Smooth muscle cell of the umbilical artery (primary cell): Measurements from ENCODE around the gene HOTAIR. TPM values are rescaled to one million over a fixed set of nuclear protein-coding genes. Genes with fewer than 3 reads are reported as not detected.

Experiments used
- total RNA-seq: library from RNA; depleted of rRNA; stranded (reverse); fragments of >200 nt; gene quantifications from 2 replicates; pipeline ENCODE4 v1.2.3, GENCODE V29; 2014

Gene HOTAIR
- total RNA-seq, result 5.7 and 6.2 TPM in 2 replicates

DNA sequence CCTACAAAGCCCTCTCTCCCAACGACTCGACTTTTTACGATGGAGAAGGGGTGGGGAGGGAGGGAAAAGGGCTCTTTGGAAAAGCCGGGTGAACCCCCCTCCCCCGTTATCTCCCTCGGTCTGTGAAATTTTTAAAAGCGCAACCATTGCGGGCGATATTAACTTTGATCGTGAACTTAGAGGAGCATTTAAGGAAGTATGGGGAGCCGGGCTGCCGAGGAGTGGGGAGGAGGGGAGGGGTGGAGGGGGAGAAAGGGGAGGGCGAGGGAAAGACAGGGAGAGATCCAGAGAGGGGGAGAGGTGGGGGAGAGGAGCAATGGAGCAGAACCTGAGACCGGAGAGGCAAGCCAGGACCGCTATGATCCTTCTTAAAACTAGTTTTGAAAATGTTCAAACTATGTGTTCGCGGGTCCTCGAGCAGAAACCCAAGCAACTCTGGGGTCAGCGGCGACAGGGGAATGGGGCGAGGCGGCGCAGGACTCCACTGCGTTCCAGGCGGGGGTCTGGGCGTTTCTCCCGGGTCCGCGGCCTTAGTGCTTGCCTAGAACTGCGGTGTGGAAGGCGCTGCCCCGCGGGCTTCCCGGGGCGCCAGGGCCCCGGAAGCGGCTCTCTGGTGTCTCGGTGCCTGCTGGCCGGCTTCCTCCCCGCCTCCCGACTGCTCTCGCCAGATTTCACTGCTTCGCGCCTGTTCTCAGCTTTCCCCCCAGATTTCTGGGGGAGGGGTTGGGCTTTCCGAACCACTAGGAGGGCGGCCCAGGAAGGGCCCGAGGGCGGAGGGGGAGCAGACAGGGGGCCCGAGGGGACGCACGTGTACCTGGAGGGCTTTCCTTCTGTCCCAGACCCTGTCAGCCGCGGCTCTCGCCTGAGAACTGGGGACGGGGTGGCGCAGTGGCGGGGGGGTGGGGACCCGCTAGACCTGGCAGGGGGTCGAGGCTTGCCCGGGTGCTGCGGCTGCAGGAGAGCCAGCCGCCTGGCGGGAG, at the start of gene HOTAIR:
HOTAIR (minus strand) TSS at position 871 of the 980 bp plus-strand sequence.

DNA sequence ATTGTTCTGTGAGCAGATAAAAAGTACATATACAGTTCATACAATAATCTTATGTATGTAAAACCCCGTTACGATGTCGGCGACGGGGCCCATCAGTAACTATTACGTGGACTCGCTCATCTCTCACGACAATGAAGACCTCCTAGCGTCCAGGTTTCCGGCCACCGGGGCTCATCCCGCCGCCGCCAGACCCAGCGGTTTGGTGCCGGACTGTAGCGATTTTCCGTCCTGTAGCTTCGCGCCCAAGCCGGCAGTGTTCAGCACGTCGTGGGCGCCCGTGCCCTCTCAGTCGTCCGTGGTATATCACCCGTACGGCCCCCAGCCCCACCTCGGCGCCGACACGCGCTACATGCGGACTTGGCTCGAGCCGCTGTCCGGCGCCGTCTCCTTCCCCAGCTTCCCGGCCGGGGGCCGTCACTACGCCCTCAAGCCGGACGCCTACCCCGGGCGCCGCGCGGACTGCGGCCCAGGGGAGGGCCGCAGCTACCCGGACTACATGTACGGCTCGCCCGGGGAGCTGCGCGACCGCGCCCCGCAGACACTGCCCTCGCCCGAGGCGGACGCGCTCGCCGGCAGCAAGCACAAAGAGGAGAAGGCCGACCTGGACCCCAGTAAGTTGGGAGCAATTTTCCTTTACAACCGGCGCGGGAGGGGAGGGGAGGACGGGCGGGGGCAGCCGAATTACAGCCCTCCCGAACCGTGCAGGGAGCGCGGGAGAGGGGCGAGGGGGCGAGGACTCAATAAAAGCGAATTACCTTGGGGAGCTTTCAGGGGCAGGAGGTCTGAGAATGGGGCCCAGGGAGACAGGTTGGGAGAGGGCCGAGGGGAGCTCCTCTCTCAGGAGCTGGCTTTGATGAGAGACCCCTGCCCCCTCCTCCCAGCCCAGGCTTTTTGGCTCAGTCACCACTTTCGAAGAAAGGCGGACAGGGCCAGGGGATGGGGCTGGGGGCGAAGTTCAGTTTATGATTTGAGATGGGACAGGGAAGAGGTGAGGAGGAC, 25.7 kb upstream of the HOTAIR start, which contains the start of gene HOXC9:
HOXC9 (plus strand) TSS at position 46 of the 999 bp plus-strand sequence; CDS start at position 74, 28 bp downstream.

GRCh38 chr12:53984901-53985691, 10.3 kb upstream of the HOTAIR start, which contains the start of gene HOXC10:
Gene HOXC10, plus strand, starts transcription at chr12:53985146. Its CDS starts 114 bp downstream, at chr12:53985260.

GRCh38 chr12:53972722-53973235, 2.0 kb downstream of the HOTAIR start, which contains the start of gene HOXC11:
Gene HOXC11, plus strand, starts transcription at chr12:53973126. Its CDS starts 116 bp downstream, at chr12:53973242.

DNA sequence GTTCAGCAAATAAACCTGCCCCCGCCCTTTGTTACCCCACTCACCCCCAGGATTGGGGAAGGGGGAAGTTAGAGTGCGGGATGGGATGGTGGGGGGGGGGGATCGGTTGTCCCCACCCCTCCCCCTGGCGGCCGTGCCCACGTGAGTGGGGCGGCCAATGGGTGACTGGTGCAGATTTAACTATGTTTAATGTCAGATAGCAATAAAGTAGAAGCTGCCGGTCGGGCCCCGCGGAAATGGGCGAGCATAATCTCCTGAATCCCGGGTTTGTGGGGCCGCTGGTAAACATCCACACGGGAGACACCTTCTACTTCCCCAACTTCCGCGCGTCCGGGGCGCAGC, 20.1 kb downstream of the HOTAIR start, which contains the start of gene HOXC12:
HOXC12 (plus strand) TSS at position 210 of the 342 bp plus-strand sequence; CDS start at position 237, 27 bp downstream.

GRCh38 chr12:53938326-53939140, 36.2 kb downstream of the HOTAIR start, which contains the start of gene HOXC13:
Gene HOXC13, plus strand, starts transcription at chr12:53938831. Its CDS starts 76 bp downstream, at chr12:53938907.

Other genes with a start within 250 kb of the HOTAIR start
- gene CALCOCO1, start 247.5 kb downstream of the HOTAIR start, total RNA-seq, result 73.7 and 99.5 TPM in 2 replicates
- not detected in 2 replicates for gene CISTR, start 223.0 kb downstream of the HOTAIR start, total RNA-seq
- gene HOXC13, start 36.1 kb downstream of the HOTAIR start, total RNA-seq, result not detected in 2 replicates
- not detected in 2 replicates for gene HOXC12, start 20.1 kb downstream of the HOTAIR start, total RNA-seq
- 1.8 and 2.6 TPM in 2 replicates for gene HOXC11, start 1.8 kb downstream of the HOTAIR start, total RNA-seq
- 6.2 and 10.7 TPM in 2 replicates for gene HOXC10, start 10.2 kb upstream of the HOTAIR start, total RNA-seq
- 4.3 and 4.5 TPM in 2 replicates for gene HOXC9, start 25.2 kb upstream of the HOTAIR start, total RNA-seq
- gene HOXC8, start 34.0 kb upstream of the HOTAIR start, total RNA-seq, result 4.4 and 4.5 TPM in 2 replicates
- gene HOXC6, start 53.5 kb upstream of the HOTAIR start, total RNA-seq, result 4.2 and 4.7 TPM in 2 replicates
- gene HOXC5, start 58.1 kb upstream of the HOTAIR start, total RNA-seq, result 0.59 and 0.65 TPM in 2 replicates
- 1.1 and 1.5 TPM in 2 replicates for gene HOXC4, start 78.9 kb upstream of the HOTAIR start, total RNA-seq
- gene SMUG1, start 214.0 kb upstream of the HOTAIR start, total RNA-seq, result 21.7 and 31.8 TPM in 2 replicates